Upper lobe of left lung (tissue), 6 donors: ENCODE results near the gene DCBLD1. TPM values are rescaled to one million over a fixed set of nuclear protein-coding genes. Genes with fewer than 3 reads are reported as not detected.

Experiments
- ATAC-seq, 2 donors: fragments of 200-7000 bp; cut with Tn5 transposase; one replicate each; pipeline ENCODE4 v1.9.1; 2022; ENCODE audit warnings: mild to moderate bottlenecking in 2 of 2, moderate library complexity in 2 of 2; ENCODE audit not compliant: low FRiP score in 2 of 2
- DNase-seq, 2 donors: peaks; one replicate each; pipeline ENCODE4 v3.0.0-alpha.2; 2019 to 2020
- H3K27ac ChIP-seq, 4 donors: fragments of 200-600 bp; sonication (generic); one replicate each; pipeline ENCODE4 v1.5.1; 2016 to 2019
- H3K27me3 ChIP-seq, 4 donors: fragments of 200-600 bp; sonication (generic); one replicate each; pipeline ENCODE4 v1.5.1; 2017 to 2019
- H3K36me3 ChIP-seq, 4 donors: fragments of 200-600 bp; sonication (generic); one replicate each; pipeline ENCODE4 v1.5.1; 2016 to 2019
- H3K4me1 ChIP-seq, 4 donors: fragments of 200-600 bp; sonication (generic); one replicate each; pipeline ENCODE4 v1.5.1; 2018 to 2019
- H3K4me3 ChIP-seq, 4 donors: fragments of 200-600 bp; sonication (generic); one replicate each; pipeline ENCODE4 v1.5.1; 2017 to 2019; ENCODE audit warnings: mild to moderate bottlenecking in 2 of 4, moderate library complexity in 1 of 4
- H3K9me3 ChIP-seq, 4 donors: fragments of 200-600 bp; sonication (generic); one replicate each; pipeline ENCODE4 v1.5.1; 2018 to 2019
- CTCF ChIP-seq, 6 experiments: fragments of 450-650 bp in 4 of 6; fragments of 200-600 bp in 2 of 6; sonication (generic) in 2 of 6; IDR thresholded peaks; one replicate each; pipeline ENCODE4 v1.5.1; 2016 to 2019; ENCODE audit warnings: antibody characterized with exemption in 6 of 6
- EP300 ChIP-seq, 4 donors: sonication (generic); formaldehyde crosslinking; IDR thresholded peaks; one replicate each; pipeline ENCODE4 v1.5.1; 2017; ENCODE audit warnings: antibody characterized with exemption in 4 of 4, control low read depth in 2 of 4
- POLR2A ChIP-seq, 4 donors: fragments of 450-650 bp; IDR thresholded peaks; one replicate each; pipeline ENCODE4 v1.5.1; 2016 to 2017; ENCODE audit warnings: antibody characterized with exemption in 4 of 4, mild to moderate bottlenecking in 2 of 4
- POLR2AphosphoS5 ChIP-seq, 2 donors: sonication (generic); formaldehyde crosslinking; IDR thresholded peaks; one replicate each; pipeline ENCODE4 v1.5.1; 2017; ENCODE audit warnings: antibody characterized with exemption in 2 of 2
- WGBS, 2 donors: methylation state at CpG; one replicate each; pipeline ENCODE4 v1.1.5; 2017 to 2018; 5-methylcytosine and 5-hydroxymethylcytosine counted together
- total RNA-seq, 6 donors: library from RNA; depleted of rRNA in 4 of 6; stranded (reverse); fragments of >200 nt in 4 of 6; gene quantifications; one replicate each; pipeline versions ENCODE4 v1.1.0 to v1.2.1, GENCODE V29; 2016 to 2021
- donor health status: DM: no; HTN: no; CAD: no; lungs with moderate emphysema.
- donor health status: DM: no; HTN: yes; CAD: no; lungs with severe emphysema.

The DCBLD1 gene
- total RNA-seq, 6 donors from 2014 or later: 12.5 to 48.1 (median 19.6) TPM

- H3K27me3 ChIP-seq: no peaks in the 10 kb centered on the region
- TF ChIP-seq POLR2A (IDR thresholded peaks at IDR 0.05) (no peak), EP300 (IDR thresholded peaks at IDR 0.05) (no peak), POLR2AphosphoS5 (IDR thresholded peaks at IDR 0.05) (no peak), CTCF (IDR thresholded peaks at IDR 0.05) (no peak)
- ATAC-seq (no peak), DNase-seq (no peak)
- 88 to 100% methylated on average over 1 of the region's 1 CpG for WGBS, 2 donors
- H3K36me3 ChIP-seq: no peaks in the 10 kb centered on the region
- H3K4me3 ChIP-seq: peak overlapping the region in 1 of 4 donors; percentile 23
- peak overlapping the region in 3 of 4 donors; percentile 27 to 77 (median 66) for H3K27ac ChIP-seq
- no peaks in the 10 kb centered on the region for H3K9me3 ChIP-seq
- peaks cover 35 to 58% (median 46%) of the 10 kb centered on the region in 4 donors for H3K4me1 ChIP-seq
Observed at GRCh38 chr6:117496383-117496990, 14.0 kb downstream of the DCBLD1 start.

- no peaks in the 10 kb centered on the region for H3K36me3 ChIP-seq
- H3K4me3 ChIP-seq: peak overlapping the region in 1 of 4 donors; percentile 23
- H3K27me3 ChIP-seq: no peaks in the 10 kb centered on the region
- no peak for TF ChIP-seq CTCF (IDR thresholded peaks at IDR 0.05)
- no peak for TF ChIP-seq EP300 (IDR thresholded peaks at IDR 0.05)
- no peak for TF ChIP-seq POLR2A (IDR thresholded peaks at IDR 0.05)
- no peak for TF ChIP-seq POLR2AphosphoS5 (IDR thresholded peaks at IDR 0.05)
- ATAC-seq (no peak), DNase-seq (no peak)
- H3K4me1 ChIP-seq: peaks cover 35 to 58% (median 46%) of the 10 kb centered on the region in 4 donors
- peak overlapping the region; percentile 19 to 77 (median 46) for H3K27ac ChIP-seq
- H3K9me3 ChIP-seq: no peaks in the 10 kb centered on the region
- 37 to 44% methylated on average over 1 of the region's 1 CpG for WGBS, 2 donors
Observed at GRCh38 chr6:117497237-117497636, 14.8 kb downstream of the DCBLD1 start.

- ATAC-seq (peak in 1 of 2 donors; percentile 53), DNase-seq (no peak)
- Histone ChIP-seq H3K27me3 (no peaks in the 10 kb centered on the region), H3K4me1 (peaks cover 35 to 55% (median 46%) of the 10 kb centered on the region in 4 donors), H3K36me3 (no peaks in the 10 kb centered on the region), H3K4me3 (no peak overlapping the region), H3K9me3 (no peaks in the 10 kb centered on the region), H3K27ac (peak overlapping the region; percentile 19 to 77 (median 46))
- no peak for TF ChIP-seq EP300 (IDR thresholded peaks at IDR 0.05)
- no peak for TF ChIP-seq CTCF (IDR thresholded peaks at IDR 0.05)
- TF ChIP-seq POLR2AphosphoS5 (IDR thresholded peaks at IDR 0.05): no peak
- no peak for TF ChIP-seq POLR2A (IDR thresholded peaks at IDR 0.05)
- WGBS, 2 donors: 7 to 13% methylated on average over 2 of the region's 2 CpGs
Observed at GRCh38 chr6:117498159-117498558, 15.7 kb downstream of the DCBLD1 start.

GRCh38 chr6:117501722-117502121 lies 19.2 kb downstream of the DCBLD1 start:
- ATAC-seq (no peak), DNase-seq (no peak)
- no peak for TF ChIP-seq POLR2A (IDR thresholded peaks at IDR 0.05)
- H3K9me3 ChIP-seq: no peaks in the 10 kb centered on the region
- H3K27ac ChIP-seq: no peak overlapping the region
- WGBS, 2 donors: 61 to 76% methylated on average over 2 of the region's 2 CpGs
- H3K27me3 ChIP-seq: no peaks in the 10 kb centered on the region
- peaks cover 24 to 29% (median 24%) of the 10 kb centered on the region in 4 donors for H3K4me1 ChIP-seq
- H3K36me3 ChIP-seq: peaks cover 0 to 18% (median 4%) of the 10 kb centered on the region in 4 donors
- no peak overlapping the region for H3K4me3 ChIP-seq

GRCh38 chr6:117502580-117502979 lies 20.1 kb downstream of the DCBLD1 start:
- Histone ChIP-seq H3K4me3 (no peak overlapping the region), H3K9me3 (no peaks in the 10 kb centered on the region), H3K27me3 (no peaks in the 10 kb centered on the region), H3K27ac (no peak overlapping the region), H3K4me1 (peaks cover 21 to 26% (median 23%) of the 10 kb centered on the region in 4 donors), H3K36me3 (peaks cover 0 to 18% (median 4%) of the 10 kb centered on the region in 4 donors)
- no peak for DNase-seq
- TF ChIP-seq EP300 (IDR thresholded peaks at IDR 0.05): no peak
- TF ChIP-seq CTCF (IDR thresholded peaks at IDR 0.05): no peak
- TF ChIP-seq POLR2AphosphoS5 (IDR thresholded peaks at IDR 0.05): no peak
- no peak for TF ChIP-seq POLR2A (IDR thresholded peaks at IDR 0.05)
- no peak for ATAC-seq
- WGBS, 2 donors: 89 to 96% methylated on average over 1 of the region's 1 CpG
